GM19238 (cell line): ENCODE data around the gene MAPK14.

Experiments used
- DNase-seq: peaks from one replicate; pipeline ENCODE4 v3.0.0; 2011; ENCODE audit warnings: low spot score; ENCODE audit not compliant: insufficient read length

The MAPK14 gene

DNA sequence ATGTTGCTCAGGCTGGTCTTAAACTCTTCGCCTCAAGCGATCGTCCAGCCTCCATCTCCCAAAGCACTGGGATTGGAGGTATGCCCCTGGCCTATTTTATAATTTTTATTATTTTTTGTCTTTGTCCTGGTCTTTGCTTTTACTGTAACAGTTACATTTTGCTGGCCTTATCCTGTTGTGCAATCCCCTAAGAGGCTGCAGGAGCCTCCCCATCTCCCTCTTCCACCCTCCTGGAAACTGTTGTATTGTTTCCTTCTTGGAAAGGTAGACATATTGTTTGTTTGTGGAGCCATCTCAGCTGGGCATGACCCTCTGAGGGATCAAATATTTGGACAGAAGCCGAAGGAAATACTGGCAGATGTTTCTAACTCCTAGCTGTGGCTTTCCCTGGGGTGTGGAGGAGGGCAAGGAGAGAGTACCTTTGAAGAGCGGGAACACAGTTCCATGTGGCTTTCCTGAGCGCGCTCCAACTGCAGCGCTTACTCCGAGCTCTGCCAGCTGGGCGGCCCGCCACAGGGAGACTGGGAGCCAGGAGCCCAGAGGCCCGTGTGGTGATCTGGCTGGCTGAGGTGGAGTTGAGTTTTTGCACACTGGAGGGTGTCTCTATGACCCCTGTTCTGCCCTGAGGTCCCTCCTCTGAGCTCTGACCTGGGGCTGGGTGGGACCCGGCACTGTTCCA lies 107.6 kb downstream of the MAPK14 start:
- DNase-seq, result no peak

DNA sequence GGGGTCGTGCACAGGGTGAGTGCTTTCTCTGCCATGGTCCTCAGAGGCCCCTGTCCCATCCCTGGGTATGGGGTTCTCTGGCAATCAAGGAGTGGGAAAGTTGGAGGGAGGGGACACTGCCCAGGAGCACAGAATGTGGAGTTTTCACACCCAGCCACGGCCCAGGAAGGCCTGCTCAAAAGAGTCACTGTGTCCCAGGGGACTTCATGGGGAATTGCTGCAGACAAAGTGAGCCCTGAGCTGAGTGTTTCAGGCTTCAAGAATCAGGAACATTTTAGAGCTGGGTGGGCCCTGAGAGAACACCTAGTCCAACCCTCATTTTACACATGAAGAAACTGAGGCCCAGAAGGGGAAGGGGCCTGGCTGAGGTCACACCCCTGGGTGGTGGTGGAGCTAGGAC lies 108.4 kb downstream of the MAPK14 start:
- no peak for DNase-seq

DNA sequence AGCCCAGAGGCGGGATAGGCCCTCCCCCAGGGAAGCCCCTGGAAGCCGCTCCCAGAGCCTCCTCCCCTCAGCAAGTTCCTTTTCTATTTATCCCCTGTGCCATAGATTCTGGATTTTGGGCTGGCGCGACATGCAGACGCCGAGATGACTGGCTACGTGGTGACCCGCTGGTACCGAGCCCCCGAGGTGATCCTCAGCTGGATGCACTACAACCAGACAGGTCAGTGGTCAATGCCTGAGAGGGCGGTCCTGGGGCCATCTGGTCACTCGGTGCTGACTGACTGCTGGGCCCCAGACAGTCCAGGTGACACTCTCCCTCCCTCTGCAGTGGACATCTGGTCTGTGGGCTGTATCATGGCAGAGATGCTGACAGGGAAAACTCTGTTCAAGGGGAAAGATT lies 108.9 kb downstream of the MAPK14 start:
- no peak for DNase-seq

DNA sequence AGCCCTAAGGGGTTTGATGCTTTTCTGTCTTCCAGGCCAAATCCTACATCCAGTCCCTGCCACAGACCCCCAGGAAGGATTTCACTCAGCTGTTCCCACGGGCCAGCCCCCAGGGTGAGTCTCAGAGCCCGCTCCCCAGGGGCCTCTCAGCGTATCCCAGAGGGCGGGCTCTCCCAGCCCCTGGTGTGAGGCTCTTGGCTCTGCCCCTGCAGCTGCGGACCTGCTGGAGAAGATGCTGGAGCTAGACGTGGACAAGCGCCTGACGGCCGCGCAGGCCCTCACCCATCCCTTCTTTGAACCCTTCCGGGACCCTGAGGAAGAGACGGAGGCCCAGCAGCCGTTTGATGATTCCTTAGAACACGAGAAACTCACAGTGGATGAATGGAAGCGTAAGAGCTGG lies 111.1 kb downstream of the MAPK14 start:
- no peak for DNase-seq

DNA sequence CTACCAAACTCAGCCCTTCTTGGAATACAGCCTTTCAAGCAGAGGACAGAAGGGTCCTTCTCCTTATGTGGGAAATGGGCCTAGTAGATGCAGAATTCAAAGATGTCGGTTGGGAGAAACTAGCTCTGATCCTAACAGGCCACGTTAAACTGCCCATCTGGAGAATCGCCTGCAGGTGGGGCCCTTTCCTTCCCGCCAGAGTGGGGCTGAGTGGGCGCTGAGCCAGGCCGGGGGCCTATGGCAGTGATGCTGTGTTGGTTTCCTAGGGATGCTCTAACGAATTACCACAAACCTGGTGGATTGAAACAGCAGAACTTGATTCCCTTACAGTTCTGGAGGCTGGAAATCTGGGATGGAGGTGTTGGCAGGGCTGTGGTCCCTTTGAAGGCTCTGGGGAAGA lies 111.8 kb downstream of the MAPK14 start:
- DNase-seq, result no peak

DNA sequence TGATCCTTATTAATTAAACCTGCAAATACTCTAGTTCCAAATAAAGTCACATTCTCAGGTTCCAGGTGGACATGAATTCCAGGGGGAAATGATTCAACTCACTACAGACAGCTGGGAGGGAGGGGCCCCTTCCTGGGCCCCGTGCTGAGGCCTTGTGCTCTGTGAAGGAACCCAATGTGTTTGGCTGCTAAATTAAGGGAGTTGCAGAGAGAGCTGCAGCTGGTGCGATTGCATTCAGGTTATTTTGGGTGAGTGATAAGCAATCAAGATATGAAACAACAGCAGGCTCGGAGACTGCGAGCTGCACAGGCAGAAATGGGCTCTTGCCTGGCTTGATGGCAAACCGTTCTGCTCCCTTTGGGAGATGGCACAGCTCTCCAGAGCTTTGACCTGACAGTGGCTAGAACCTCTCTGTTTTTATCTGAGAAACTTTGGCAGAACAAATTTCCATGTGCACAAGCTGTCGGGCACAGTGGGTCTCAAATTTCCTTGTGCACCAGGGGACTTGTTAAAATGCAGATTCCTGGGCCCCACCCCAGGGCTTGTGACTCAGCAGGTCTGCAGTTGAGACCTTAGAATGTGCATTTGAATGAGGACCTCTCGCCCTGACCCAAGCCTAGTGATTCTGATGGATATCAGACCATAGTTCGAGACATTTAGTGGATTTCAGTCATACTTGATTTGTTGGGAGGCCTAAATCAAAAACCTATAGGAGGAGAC lies 112.5 kb downstream of the MAPK14 start:
- DNase-seq, result no peak

DNA sequence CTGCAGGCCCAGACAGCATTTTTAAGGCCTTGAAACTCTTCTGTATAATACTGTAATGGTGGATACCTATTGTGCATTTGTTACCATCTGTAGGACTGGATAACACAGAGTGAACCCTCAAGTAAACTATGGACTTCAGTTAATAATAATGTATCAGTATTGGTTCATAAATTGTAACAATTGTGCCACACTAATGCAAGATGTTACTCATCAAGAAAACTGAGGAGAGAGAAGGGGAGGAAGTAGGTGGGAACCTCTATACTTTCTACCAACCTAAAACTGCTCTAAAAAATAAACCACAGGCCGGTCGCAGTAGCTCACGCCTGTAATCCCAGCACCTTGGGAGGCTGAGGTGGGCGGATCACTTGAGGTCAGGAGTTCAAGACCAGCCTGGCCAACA lies 113.5 kb downstream of the MAPK14 start:
- no peak for DNase-seq

DNA sequence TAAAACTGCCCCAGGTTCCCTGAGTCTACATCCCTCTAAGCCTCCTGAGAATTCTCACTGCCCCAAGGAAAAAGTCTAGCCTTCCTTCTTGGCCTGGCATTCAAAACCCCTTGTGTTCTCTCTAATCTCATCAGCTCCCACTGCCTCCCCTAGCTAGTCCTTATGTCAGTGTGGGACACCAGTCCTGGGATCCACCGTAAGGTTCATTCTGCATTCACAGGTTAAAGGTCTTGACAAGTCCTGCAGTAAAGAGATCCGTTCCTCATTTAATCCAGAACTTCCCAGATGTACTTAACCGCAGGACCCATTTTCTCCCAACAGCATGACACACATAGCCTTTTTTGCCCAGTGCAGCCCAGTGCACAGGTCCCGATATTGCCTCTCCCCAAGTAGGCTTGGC lies 114.4 kb downstream of the MAPK14 start:
- DNase-seq, result no peak

DNA sequence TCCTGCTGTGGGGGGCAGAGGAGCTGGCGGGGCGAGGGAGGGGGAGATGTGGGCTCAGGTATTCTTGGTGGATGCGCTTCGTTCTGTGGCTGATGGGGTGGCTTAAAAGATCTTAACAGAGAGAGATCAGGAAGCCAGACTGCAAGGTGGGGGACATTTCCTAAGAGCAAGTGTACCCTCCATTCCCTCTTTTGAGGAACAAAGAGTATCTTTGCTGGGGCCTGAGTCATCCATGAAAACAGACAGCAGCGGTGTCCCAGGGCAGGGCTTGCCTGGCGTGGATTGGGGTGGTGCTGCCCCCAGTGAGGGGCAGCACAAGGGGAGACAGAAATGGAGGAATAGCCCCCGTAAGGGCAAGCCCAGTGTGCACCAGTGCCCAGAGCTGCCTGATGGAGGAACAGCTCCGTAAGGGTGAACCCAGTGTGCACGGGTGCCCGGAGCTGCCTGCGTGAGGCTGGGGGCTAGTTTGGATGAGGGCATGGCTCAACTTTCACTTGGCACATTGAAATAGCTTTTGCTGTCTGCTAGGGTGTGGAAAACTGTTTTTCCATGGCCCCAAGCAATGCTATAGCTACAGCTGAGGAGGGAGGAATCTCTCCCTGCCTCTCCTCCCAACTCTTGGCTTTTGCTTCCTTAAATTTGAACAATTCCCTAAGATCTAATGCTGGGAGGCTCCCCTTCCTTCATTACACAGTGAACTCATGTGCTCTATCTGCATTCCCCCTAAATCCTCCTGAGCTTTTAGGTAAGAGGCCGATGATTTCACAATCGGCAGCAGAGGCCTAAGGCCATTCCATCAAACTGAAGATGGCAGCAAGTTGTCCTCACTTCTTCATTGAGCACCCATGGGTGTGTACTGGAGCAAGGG lies 115.6 kb downstream of the MAPK14 start:
- DNase-seq, result no peak

DNA sequence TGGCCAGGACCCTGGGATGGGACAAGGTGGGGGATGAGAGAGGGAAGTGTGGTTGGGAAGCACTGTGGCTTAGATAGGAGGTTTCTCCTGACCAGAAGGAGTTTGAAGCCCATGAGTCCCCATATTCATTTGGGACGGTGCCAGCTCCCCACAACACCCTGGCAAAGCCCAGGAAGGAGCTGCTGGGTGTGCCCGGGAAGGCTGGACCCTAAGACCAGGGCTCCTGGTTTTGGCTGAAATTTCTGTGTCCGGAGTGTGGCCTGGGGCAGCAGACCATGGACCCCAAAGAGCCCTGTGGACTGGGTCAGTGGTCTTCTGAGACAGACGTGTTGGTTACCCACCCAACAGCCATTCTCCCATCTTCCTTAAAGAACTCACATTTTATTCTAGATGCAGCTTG lies 117.9 kb downstream of the MAPK14 start:
- DNase-seq, result no peak

DNA sequence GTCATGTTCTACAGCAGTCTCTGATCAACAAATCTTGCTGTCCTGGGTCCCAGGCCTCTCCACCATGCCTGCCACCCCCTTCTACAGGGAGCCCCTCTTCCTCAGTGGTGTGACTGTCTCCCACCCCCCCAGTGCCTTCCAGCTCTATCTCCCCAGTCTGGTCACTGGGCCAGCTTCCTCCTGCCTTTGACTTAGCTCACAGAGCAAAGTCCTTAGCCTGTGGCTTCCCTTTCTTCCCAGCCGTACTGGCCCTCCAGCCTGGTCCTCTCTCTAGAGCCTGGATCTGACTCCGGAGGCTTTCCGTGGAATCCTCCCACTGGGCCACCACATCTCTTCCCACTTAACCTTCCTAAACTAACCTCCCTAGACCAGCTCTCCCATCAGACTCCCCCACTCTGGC lies 119.7 kb downstream of the MAPK14 start:
- DNase-seq, result no peak

DNA sequence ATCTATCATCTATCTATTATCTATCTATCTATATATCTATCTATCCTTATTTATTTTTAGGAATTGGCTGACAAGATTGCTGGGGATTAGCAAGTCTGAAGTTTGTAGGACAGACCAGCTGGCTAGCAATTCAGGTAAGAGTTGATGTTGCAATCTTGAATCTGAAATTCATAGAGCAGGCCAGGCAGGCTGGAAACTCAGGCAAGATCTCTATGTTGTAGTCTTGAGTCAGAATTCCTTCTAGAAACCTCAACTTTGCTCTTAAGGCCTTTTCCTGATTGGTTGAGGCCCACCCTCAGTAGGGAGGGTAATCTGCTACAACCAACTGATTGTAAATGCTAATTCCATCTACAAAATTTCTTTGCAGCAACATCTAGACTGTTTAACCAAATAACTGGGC lies 121.9 kb downstream of the MAPK14 start:
- no peak for DNase-seq

DNA sequence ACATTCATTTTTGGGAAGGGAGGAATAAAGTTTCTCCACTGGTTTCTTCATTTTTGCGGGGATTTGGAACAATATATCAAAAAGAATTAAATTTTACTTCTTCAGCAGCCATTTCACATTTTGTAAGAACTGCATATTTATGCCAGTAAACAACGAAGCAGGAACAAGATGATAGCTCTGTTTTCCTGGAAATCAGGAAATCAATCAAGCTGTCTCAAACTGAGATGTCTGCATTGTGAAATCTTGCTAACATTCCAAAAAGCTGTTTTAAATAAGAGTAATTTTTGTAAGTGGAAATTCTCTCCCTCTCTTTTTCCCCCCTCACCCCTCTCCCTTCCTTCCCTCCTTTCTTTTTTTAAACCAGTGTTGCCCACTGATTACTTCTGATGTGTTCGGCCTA lies 122.7 kb downstream of the MAPK14 start:
- DNase-seq, result no peak

DNA sequence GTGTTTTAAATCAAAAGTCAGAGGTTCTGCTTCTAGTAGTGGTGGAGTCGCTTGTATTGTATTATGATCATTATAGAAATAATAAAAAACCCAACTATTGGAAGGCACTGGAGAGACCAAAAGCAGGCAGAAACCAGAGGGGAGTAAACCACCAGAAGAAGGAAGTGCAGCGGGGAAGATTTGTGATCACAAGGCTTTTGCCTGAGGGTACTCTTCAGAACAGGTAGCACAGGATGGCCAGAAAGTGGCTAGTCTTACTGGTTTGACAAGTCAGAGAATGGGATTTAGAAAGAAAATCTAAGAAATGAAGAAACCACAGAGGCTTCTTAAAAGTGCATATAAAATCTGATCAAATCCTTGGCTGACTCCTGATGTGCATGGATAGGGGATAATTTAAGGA lies 126.7 kb downstream of the MAPK14 start:
- DNase-seq, result no peak

DNA sequence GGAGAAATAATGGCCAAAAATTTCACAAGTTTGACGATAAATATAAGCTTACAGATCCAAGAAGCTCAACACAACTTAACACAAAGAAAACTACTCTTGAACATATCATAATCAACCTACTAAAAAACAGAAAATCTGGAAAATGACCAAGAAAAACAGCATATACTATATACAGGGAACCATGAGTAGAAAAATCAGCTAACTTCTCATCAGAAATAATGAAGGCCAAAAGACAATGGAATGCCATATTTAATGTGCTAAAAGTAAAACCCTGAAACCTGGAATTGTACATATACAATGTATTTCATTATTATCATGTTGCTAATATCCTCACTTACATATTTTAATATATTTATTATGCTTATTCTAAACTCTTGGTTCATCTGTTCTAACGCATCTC lies 128.1 kb downstream of the MAPK14 start:
- DNase-seq, result no peak

DNA sequence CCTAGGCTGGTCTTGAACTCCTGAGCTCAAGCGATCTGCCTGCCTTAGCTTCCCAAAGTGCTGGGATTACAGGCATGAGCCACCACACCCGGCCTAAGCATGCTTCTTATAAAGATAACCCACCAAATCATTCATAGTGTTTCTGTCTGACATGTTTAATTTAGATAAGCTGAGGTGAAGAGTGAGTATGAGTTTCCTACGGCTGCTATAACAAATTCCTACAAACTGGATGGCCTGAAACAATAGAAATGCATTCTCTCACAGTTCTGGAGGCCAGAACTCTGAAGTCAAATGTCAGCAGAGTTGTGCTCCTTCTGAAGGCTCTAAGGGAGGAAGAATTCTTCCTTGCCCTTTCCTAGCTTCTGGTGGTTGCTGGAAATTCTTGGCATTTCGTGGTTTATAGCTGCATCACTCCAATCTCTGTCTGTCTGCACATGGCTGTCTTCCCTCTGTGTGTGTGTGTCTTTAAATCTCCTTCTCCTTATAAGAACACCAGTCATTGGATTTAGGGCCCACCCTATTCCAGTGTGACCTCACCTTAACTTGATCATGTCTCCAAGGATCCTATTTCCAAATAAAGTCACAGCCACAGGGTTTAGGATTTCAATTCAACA lies 132.6 kb downstream of the MAPK14 start:
- no peak for DNase-seq
